ENCODE results near the gene RBM12. TPM values are rescaled to one million over a fixed set of nuclear protein-coding genes. Genes with fewer than 3 reads are reported as not detected.

Gene RBM12
- polyA plus RNA-seq, 1 donor (not counting 4 experiments of a cell fraction or from before 2014, with no cell fraction given) = 98.9 TPM

DNA sequence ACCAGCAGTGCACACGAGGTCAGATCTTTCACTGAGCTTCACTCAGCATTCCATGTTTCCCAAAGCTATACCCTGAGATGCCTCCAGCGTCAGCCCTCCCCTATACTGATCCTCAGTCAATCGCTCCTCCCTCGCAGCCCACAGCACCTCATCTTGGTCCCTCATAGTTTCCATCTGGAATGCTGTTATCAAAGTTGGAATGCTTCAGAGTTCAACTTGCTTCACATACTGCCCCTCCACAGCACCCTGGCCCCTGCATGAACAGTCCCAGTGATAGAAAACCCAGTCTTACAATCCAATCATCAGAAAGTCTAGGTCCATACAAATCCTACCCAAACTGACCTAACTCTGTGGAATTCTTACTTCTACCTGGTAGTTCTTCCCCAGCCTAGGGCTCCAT lies 29.0 kb downstream of the RBM12 start:
- Histone ChIP-seq H3K36me3 (ENCODE audit: control insufficient read depth in 2 of 2, extremely low read depth in 1 of 2, insufficient read depth in 2 of 2, low read length in 2 of 2) (peaks cover 12 to 17% of the 10 kb centered on the region in 2 experiments), H3K79me2 (ENCODE audit: control insufficient read depth, insufficient read depth, low read length) (peaks cover 38% of the 10 kb centered on the region), H3K9ac (ENCODE audit: control insufficient read depth, extremely low read depth, insufficient read depth, low read length) (no peak overlapping the region), H3K27me3 (ENCODE audit: control insufficient read depth, extremely low read depth, insufficient read depth, low read length) (no peaks in the 10 kb centered on the region), H3K4me1 (ENCODE audit: control insufficient read depth, extremely low read depth, insufficient read depth, low read length) (no peaks in the 10 kb centered on the region), H3K9me3 (ENCODE audit: control insufficient read depth, low read depth, low read length) (no peaks in the 10 kb centered on the region), H4K20me1 (ENCODE audit: control insufficient read depth, extremely low read depth, insufficient read depth, low read length) (peaks cover 5% of the 10 kb centered on the region), H3K4me2 (ENCODE audit: control insufficient read depth, extremely low read depth, insufficient read depth, low read depth, low read length) (no peak overlapping the region), H3K27ac (ENCODE audit: control insufficient read depth, insufficient read depth, low read length) (no peak overlapping the region), H3K9me1 (ENCODE audit: control insufficient read depth, extremely low read depth, insufficient read depth, low read length) (no peaks in the 10 kb centered on the region), H3K4me3 (ENCODE audit: control insufficient read depth in 2 of 3, extremely low read depth in 1 of 3, insufficient read depth in 2 of 3, low read depth in 1 of 3, low read length in 3 of 3) (no peak overlapping the region), H2AFZ (ENCODE audit: control insufficient read depth, low read length) (no peak overlapping the region)
- no peak for TF ChIP-seq EZH2 (IDR thresholded peaks at IDR 0.05; ENCODE audit: low read length)
- TF ChIP-seq, protein P1, sequence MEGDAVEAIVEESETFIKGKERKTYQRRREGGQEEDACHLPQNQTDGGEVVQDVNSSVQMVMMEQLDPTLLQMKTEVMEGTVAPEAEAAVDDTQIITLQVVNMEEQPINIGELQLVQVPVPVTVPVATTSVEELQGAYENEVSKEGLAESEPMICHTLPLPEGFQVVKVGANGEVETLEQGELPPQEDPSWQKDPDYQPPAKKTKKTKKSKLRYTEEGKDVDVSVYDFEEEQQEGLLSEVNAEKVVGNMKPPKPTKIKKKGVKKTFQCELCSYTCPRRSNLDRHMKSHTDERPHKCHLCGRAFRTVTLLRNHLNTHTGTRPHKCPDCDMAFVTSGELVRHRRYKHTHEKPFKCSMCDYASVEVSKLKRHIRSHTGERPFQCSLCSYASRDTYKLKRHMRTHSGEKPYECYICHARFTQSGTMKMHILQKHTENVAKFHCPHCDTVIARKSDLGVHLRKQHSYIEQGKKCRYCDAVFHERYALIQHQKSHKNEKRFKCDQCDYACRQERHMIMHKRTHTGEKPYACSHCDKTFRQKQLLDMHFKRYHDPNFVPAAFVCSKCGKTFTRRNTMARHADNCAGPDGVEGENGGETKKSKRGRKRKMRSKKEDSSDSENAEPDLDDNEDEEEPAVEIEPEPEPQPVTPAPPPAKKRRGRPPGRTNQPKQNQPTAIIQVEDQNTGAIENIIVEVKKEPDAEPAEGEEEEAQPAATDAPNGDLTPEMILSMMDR (optimal IDR thresholded peaks at IDR 0.05 in 1 of 3, IDR thresholded peaks at IDR 0.05 in 1 of 3, conservative IDR thresholded peaks at IDR 0.05 in 1 of 3; ENCODE audit: extremely low read depth in 1 of 3, insufficient read depth in 2 of 3, low read length in 3 of 3) = no peak
- DNase-seq (ENCODE audit: low read depth, low spot score) (no peak), FAIRE-seq (no peak)
- dilution Hi-C loops (cut with MboI; ENCODE audit: extremely low pct_ligation_motif_present, low sequenced_read_pairs) = no loop called here

DNA sequence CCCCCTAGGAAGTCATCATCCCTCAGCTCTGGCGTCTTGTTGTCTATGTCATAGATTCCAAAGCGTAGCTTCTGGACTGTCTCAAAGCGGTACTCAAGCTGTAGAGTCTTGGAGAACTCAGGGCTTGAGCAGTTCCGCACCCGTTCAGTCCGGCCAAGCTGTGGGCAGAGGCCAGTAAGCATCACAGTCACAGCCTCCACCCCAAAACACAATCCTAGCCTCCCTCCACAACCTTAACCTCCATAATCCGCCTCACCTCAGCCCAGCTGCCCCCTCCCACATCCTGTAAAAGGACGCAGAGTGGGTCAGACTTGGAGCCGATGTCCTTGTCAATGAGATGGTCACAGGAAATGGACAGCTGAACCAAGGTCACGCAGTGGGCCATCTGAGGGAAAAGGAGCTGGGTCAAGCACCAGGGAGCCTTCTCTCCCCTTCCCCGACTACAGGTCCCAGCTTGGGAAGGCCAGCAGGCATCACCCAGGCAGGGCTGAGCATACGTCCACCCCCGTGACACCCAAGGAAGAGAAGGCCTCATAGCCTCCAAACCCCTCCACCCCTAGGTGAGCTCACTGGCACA lies 32.1 kb downstream of the RBM12 start:
- H3K27ac ChIP-seq (ENCODE audit: control insufficient read depth, insufficient read depth, low read length) = no peak overlapping the region

More for the DNA sequence above, 32.1 kb downstream of the RBM12 start:
- H3K36me3 ChIP-seq (ENCODE audit: control insufficient read depth in 2 of 2, extremely low read depth in 1 of 2, insufficient read depth in 2 of 2, low read length in 2 of 2) = peaks cover 21 to 25% of the 10 kb centered on the region in 2 experiments
- no peak overlapping the region for H2AFZ ChIP-seq (ENCODE audit: control insufficient read depth, low read length)
- FAIRE-seq (no peak), DNase-seq (ENCODE audit: low read depth, low spot score) (no peak)
- H3K4me2 ChIP-seq (ENCODE audit: control insufficient read depth, extremely low read depth, insufficient read depth, low read depth, low read length) = no peak overlapping the region
- H3K9ac ChIP-seq (ENCODE audit: control insufficient read depth, extremely low read depth, insufficient read depth, low read length) = no peak overlapping the region
- H4K20me1 ChIP-seq (ENCODE audit: control insufficient read depth, extremely low read depth, insufficient read depth, low read length) = peaks cover 5% of the 10 kb centered on the region
- no peaks in the 10 kb centered on the region for H3K4me1 ChIP-seq (ENCODE audit: control insufficient read depth, extremely low read depth, insufficient read depth, low read length)
- dilution Hi-C loops (cut with MboI; ENCODE audit: extremely low pct_ligation_motif_present, low sequenced_read_pairs) = no loop called here
- H3K4me3 ChIP-seq (ENCODE audit: control insufficient read depth in 2 of 3, extremely low read depth in 1 of 3, insufficient read depth in 2 of 3, low read depth in 1 of 3, low read length in 3 of 3) = no peak overlapping the region
- H3K9me1 ChIP-seq (ENCODE audit: control insufficient read depth, extremely low read depth, insufficient read depth, low read length) = no peaks in the 10 kb centered on the region
- no peaks in the 10 kb centered on the region for H3K27me3 ChIP-seq (ENCODE audit: control insufficient read depth, extremely low read depth, insufficient read depth, low read length)
- H3K9me3 ChIP-seq (ENCODE audit: control insufficient read depth, low read depth, low read length) = no peaks in the 10 kb centered on the region
- no peak for TF ChIP-seq EZH2 (IDR thresholded peaks at IDR 0.05; ENCODE audit: low read length)
- TF ChIP-seq, protein P1 (optimal IDR thresholded peaks at IDR 0.05 in 1 of 3, IDR thresholded peaks at IDR 0.05 in 1 of 3, conservative IDR thresholded peaks at IDR 0.05 in 1 of 3; ENCODE audit: extremely low read depth in 1 of 3, insufficient read depth in 2 of 3, low read length in 3 of 3) = no peak
- peaks cover 18% of the 10 kb centered on the region for H3K79me2 ChIP-seq (ENCODE audit: control insufficient read depth, insufficient read depth, low read length)

All from keratinocyte (primary cell).